HG03103 (cell line): ENCODE results near the gene MEIOB.

Experiments used
- ATAC-seq: cut with Tn5 transposase; IDR thresholded peaks from one replicate; pipeline ENCODE4 v1.9.1; 2021; ENCODE audit warnings: low read depth; ENCODE audit not compliant: unreplicated experiment

Gene MEIOB

GRCh38 chr16:1789643-1790045 lies 82.3 kb downstream of the MEIOB start:
- ATAC-seq: no peak

GRCh38 chr16:1788708-1789100 lies 83.3 kb downstream of the MEIOB start:
- ATAC-seq: no peak

- no peak for ATAC-seq
These were observed 83.8 kb downstream of the MEIOB start for GRCh38 chr16:1788095-1788707.

- ATAC-seq: no peak
These were observed 84.5 kb downstream of the MEIOB start for GRCh38 chr16:1787322-1788094.

- ATAC-seq: no peak
These were observed 85.0 kb downstream of the MEIOB start for GRCh38 chr16:1787056-1787321.

- no peak for ATAC-seq
These were observed 85.5 kb downstream of the MEIOB start for GRCh38 chr16:1786242-1787055.

GRCh38 chr16:1785846-1786170 lies 86.2 kb downstream of the MEIOB start:
- no peak for ATAC-seq

GRCh38 chr16:1784977-1785845 lies 86.8 kb downstream of the MEIOB start:
- ATAC-seq: no peak
